Glutamatergic neuron (in vitro differentiated cells): ENCODE measurements around the gene SERHL2. TPM values are rescaled to one million over a fixed set of nuclear protein-coding genes. Genes with fewer than 3 reads are reported as not detected.
"Not testable (repeated sequence)": the region's sequence is repeated elsewhere in the genome, so short reads cannot be mapped to it uniquely, and the experiment has no call there.

Source experiments
- DNase-seq: peaks from one replicate; pipeline ENCODE4 v3.0.0; 2022
- H3K27ac Mint-ChIP-seq: one replicate; pipeline ENCODE4 v1.8.0; 2020; ENCODE audit warnings: mild to moderate bottlenecking, mixed read lengths, inconsistent platforms; ENCODE audit not compliant: unreplicated experiment
- H3K27me3 Mint-ChIP-seq: one replicate; pipeline ENCODE4 v1.8.0; 2020; ENCODE audit warnings: mild to moderate bottlenecking, moderate library complexity, mixed read lengths, inconsistent platforms; ENCODE audit not compliant: unreplicated experiment
- H3K36me3 Mint-ChIP-seq: one replicate; pipeline ENCODE4 v1.8.0; 2020; ENCODE audit warnings: mild to moderate bottlenecking, mixed read lengths, inconsistent platforms; ENCODE audit not compliant: unreplicated experiment
- H3K4me1 Mint-ChIP-seq: one replicate; pipeline ENCODE4 v1.8.0; 2020; ENCODE audit warnings: mild to moderate bottlenecking, low read depth, mixed read lengths, inconsistent platforms; ENCODE audit not compliant: unreplicated experiment
- H3K4me3 Mint-ChIP-seq: one replicate; pipeline ENCODE4 v1.8.0; 2020; ENCODE audit warnings: mild to moderate bottlenecking, mixed read lengths, inconsistent platforms; ENCODE audit not compliant: unreplicated experiment
- H3K9me3 Mint-ChIP-seq: one replicate; pipeline ENCODE4 v1.8.0; 2020; ENCODE audit warnings: mild to moderate bottlenecking, moderate library complexity, mixed read lengths, inconsistent platforms; ENCODE audit not compliant: unreplicated experiment
- CTCF ChIP-seq: fragments of 200-600 bp; sonication (generic); IDR thresholded peaks from one replicate; pipeline ENCODE4 v1.5.0; 2021; ENCODE audit not compliant: partially characterized antibody, unreplicated experiment
- total RNA-seq: library from RNA; stranded (reverse); fragmentation: NEBNext Ultra II Directional; extraction: Animal tissue kit (Norgen Biotek cat#: 25700); gene quantifications from one replicate; pipeline ENCODE4 v1.2.1, GENCODE V29; 2021; ENCODE audit not compliant: unreplicated experiment

Gene SERHL2
- total RNA-seq, 1 donor from 2014 or later, result 4.4 TPM

- Mint-ChIP-seq H3K36me3 (no peaks in the 10 kb centered on the region), H3K27me3 (no peaks in the 10 kb centered on the region), H3K27ac (no peak overlapping the region), H3K4me1 (no peaks in the 10 kb centered on the region), H3K9me3 (peaks cover 3% of the 10 kb centered on the region), H3K4me3 (no peak overlapping the region)
- no peak for DNase-seq
- no peak for TF ChIP-seq CTCF
These were observed 6.6 kb downstream of the SERHL2 start for GRCh38 chr22:42560381-42560780.

GRCh38 chr22:42560781-42561180, 7.0 kb downstream of the SERHL2 start:
- TF ChIP-seq CTCF, result peak; percentile 67

GRCh38 chr22:42561856-42562255, 8.1 kb downstream of the SERHL2 start:
- Mint-ChIP-seq H3K27me3 (no peaks in the 10 kb centered on the region), H3K4me1 (no peaks in the 10 kb centered on the region), H3K36me3 (no peaks in the 10 kb centered on the region), H3K27ac (no peak overlapping the region), H3K4me3 (no peak overlapping the region), H3K9me3 (peaks cover 3% of the 10 kb centered on the region)
- DNase-seq, result no peak
- no peak for TF ChIP-seq CTCF

More at GRCh38 chr22:42560781-42561180, 7.0 kb downstream of the SERHL2 start:
- no peak overlapping the region for H3K4me3 Mint-ChIP-seq
- no peaks in the 10 kb centered on the region for H3K36me3 Mint-ChIP-seq
- no peaks in the 10 kb centered on the region for H3K4me1 Mint-ChIP-seq
- H3K27me3 Mint-ChIP-seq, result no peaks in the 10 kb centered on the region
- DNase-seq, result peak; percentile 34
- peaks cover 3% of the 10 kb centered on the region for H3K9me3 Mint-ChIP-seq
- H3K27ac Mint-ChIP-seq, result no peak overlapping the region

GRCh38 chr22:42562279-42562678, 8.5 kb downstream of the SERHL2 start:
- DNase-seq, result no peak
- no peak for TF ChIP-seq CTCF
- H3K36me3 Mint-ChIP-seq, result no peaks in the 10 kb centered on the region
- H3K4me1 Mint-ChIP-seq, result no peaks in the 10 kb centered on the region
- H3K27ac Mint-ChIP-seq, result no peak overlapping the region
- H3K27me3 Mint-ChIP-seq, result no peaks in the 10 kb centered on the region
- H3K9me3 Mint-ChIP-seq, result peaks cover 3% of the 10 kb centered on the region
- no peak overlapping the region for H3K4me3 Mint-ChIP-seq

GRCh38 chr22:42562684-42563083, 8.9 kb downstream of the SERHL2 start:
- no peak for TF ChIP-seq CTCF
- no peak overlapping the region for H3K27ac Mint-ChIP-seq
- H3K9me3 Mint-ChIP-seq, result peaks cover 3% of the 10 kb centered on the region
- DNase-seq, result no peak
- H3K36me3 Mint-ChIP-seq, result no peaks in the 10 kb centered on the region
- no peak overlapping the region for H3K4me3 Mint-ChIP-seq
- no peaks in the 10 kb centered on the region for H3K27me3 Mint-ChIP-seq
- no peaks in the 10 kb centered on the region for H3K4me1 Mint-ChIP-seq

GRCh38 chr22:42563943-42564342, 10.2 kb downstream of the SERHL2 start:
- not testable (repeated sequence) for H3K9me3 Mint-ChIP-seq, H3K27ac Mint-ChIP-seq

More at GRCh38 chr22:42563943-42564342, 10.2 kb downstream of the SERHL2 start:
- H3K4me3 Mint-ChIP-seq, H3K36me3 Mint-ChIP-seq, DNase-seq, H3K4me1 Mint-ChIP-seq, H3K27me3 Mint-ChIP-seq: not testable (repeated sequence)
